Measurements from ENCODE around the gene AGT.
"Not testable (repeated sequence)": the region's sequence is repeated elsewhere in the genome, so short reads cannot be mapped to it uniquely, and the experiment has no call there.

The AGT gene

GRCh38 chr1:230679192-230679591 lies 34.7 kb downstream of the AGT start:
- no peak for TF ChIP-seq CTCF (conservative IDR thresholded peaks at IDR 0.05; ENCODE audit: low read depth, low read length)
- no peak overlapping the region for H3K4me3 ChIP-seq (ENCODE audit: low read length)
- DNase-seq (ENCODE audit: low read depth): no peak

GRCh38 chr1:230677200-230677599 lies 36.7 kb downstream of the AGT start:
- H3K4me3 ChIP-seq (ENCODE audit: low read length): no peak overlapping the region
- TF ChIP-seq CTCF (conservative IDR thresholded peaks at IDR 0.05; ENCODE audit: low read depth, low read length): no peak
- no peak for DNase-seq (ENCODE audit: low read depth)

- no peak overlapping the region for H3K4me3 ChIP-seq (ENCODE audit: low read length)
- TF ChIP-seq CTCF (conservative IDR thresholded peaks at IDR 0.05; ENCODE audit: low read depth, low read length): no peak
- no peak for DNase-seq (ENCODE audit: low read depth)
Observed at GRCh38 chr1:230674581-230674980, 39.3 kb downstream of the AGT start.

GRCh38 chr1:230669543-230669942 lies 44.4 kb downstream of the AGT start:
- no peak overlapping the region for H3K4me3 ChIP-seq (ENCODE audit: low read length)
- no peak for DNase-seq (ENCODE audit: low read depth)
- TF ChIP-seq CTCF (conservative IDR thresholded peaks at IDR 0.05; ENCODE audit: low read depth, low read length): no peak

- TF ChIP-seq CTCF (conservative IDR thresholded peaks at IDR 0.05; ENCODE audit: low read depth, low read length): no peak
- no peak overlapping the region for H3K4me3 ChIP-seq (ENCODE audit: low read length)
- no peak for DNase-seq (ENCODE audit: low read depth)
Observed at GRCh38 chr1:230668227-230668626, 45.7 kb downstream of the AGT start.

- no peak for TF ChIP-seq CTCF (conservative IDR thresholded peaks at IDR 0.05; ENCODE audit: low read depth, low read length)
- DNase-seq (ENCODE audit: low read depth): no peak
- H3K4me3 ChIP-seq (ENCODE audit: low read length): no peak overlapping the region
Observed at GRCh38 chr1:230661976-230662375, 51.9 kb downstream of the AGT start.

- TF ChIP-seq CTCF (conservative IDR thresholded peaks at IDR 0.05; ENCODE audit: low read depth, low read length): no peak
- H3K4me3 ChIP-seq (ENCODE audit: low read length): no peak overlapping the region
- DNase-seq (ENCODE audit: low read depth): no peak
Observed at GRCh38 chr1:230658691-230659090, 55.2 kb downstream of the AGT start.

GRCh38 chr1:230658103-230658502 lies 55.8 kb downstream of the AGT start:
- DNase-seq (ENCODE audit: low read depth); H3K4me3 ChIP-seq (ENCODE audit: low read length): not testable (repeated sequence)

- not testable (repeated sequence) for H3K4me3 ChIP-seq (ENCODE audit: low read length); DNase-seq (ENCODE audit: low read depth)
Observed at GRCh38 chr1:230656719-230657118, 57.2 kb downstream of the AGT start.

Data from retinal pigment epithelial cell (primary cell).